Measurements from ENCODE around the gene TRHDE. TPM values are rescaled to one million over a fixed set of nuclear protein-coding genes. Genes with fewer than 3 reads are reported as not detected.

Gene TRHDE
- total and polyA plus RNA-seq, 4 donors: 4.5 to 22.4 (median 7.3) TPM

- no peaks in the 10 kb centered on the region for H3K4me1 ChIP-seq (ENCODE audit: control insufficient read depth, insufficient read depth, low read length)
- H3K27me3 ChIP-seq (ENCODE audit: control insufficient read depth, insufficient read depth, low read length): no peaks in the 10 kb centered on the region
- no peak for DNase-seq (ENCODE audit: low read depth in 4 of 6, low spot score in 6 of 6)
- H3K9me3 ChIP-seq (ENCODE audit: control insufficient read depth, insufficient read depth, low read length): no peaks in the 10 kb centered on the region
- no peak overlapping the region for H3K27ac ChIP-seq (ENCODE audit: low read depth, low read length)
- H3K4me3 ChIP-seq (ENCODE audit: low read depth, low read length): no peak overlapping the region
- WGBS (ENCODE audit: insufficient coverage): 75% methylated on average over 2 of the region's 2 CpGs
- H3K36me3 ChIP-seq (ENCODE audit: control insufficient read depth, insufficient read depth, low read length): no peaks in the 10 kb centered on the region
Measured at GRCh38 chr12:72250346-72250745, 21.8 kb upstream of the TRHDE start.

GRCh38 chr12:72256725-72257124 lies 15.4 kb upstream of the TRHDE start:
- no peaks in the 10 kb centered on the region for H3K36me3 ChIP-seq (ENCODE audit: control insufficient read depth, insufficient read depth, low read length)
- WGBS (ENCODE audit: insufficient coverage): no CpG with 5 or more reads among the region's 1 CpG
- no peak for DNase-seq (ENCODE audit: low read depth in 4 of 6, low spot score in 6 of 6)
- H3K9me3 ChIP-seq (ENCODE audit: control insufficient read depth, insufficient read depth, low read length): no peaks in the 10 kb centered on the region
- H3K4me1 ChIP-seq (ENCODE audit: control insufficient read depth, insufficient read depth, low read length): no peaks in the 10 kb centered on the region
- H3K27me3 ChIP-seq (ENCODE audit: control insufficient read depth, insufficient read depth, low read length): no peaks in the 10 kb centered on the region
- H3K27ac ChIP-seq (ENCODE audit: low read depth, low read length): no peak overlapping the region
- no peak overlapping the region for H3K4me3 ChIP-seq (ENCODE audit: low read depth, low read length)

GRCh38 chr12:72261885-72262284 lies 10.3 kb upstream of the TRHDE start:
- Histone ChIP-seq H3K27ac (ENCODE audit: low read depth, low read length) (no peak overlapping the region), H3K9me3 (ENCODE audit: control insufficient read depth, insufficient read depth, low read length) (no peaks in the 10 kb centered on the region), H3K4me3 (ENCODE audit: low read depth, low read length) (no peak overlapping the region), H3K36me3 (ENCODE audit: control insufficient read depth, insufficient read depth, low read length) (no peaks in the 10 kb centered on the region), H3K4me1 (ENCODE audit: control insufficient read depth, insufficient read depth, low read length) (no peaks in the 10 kb centered on the region), H3K27me3 (ENCODE audit: control insufficient read depth, insufficient read depth, low read length) (no peaks in the 10 kb centered on the region)
- DNase-seq (ENCODE audit: low read depth in 4 of 6, low spot score in 6 of 6): no peak
- WGBS (ENCODE audit: insufficient coverage): no CpG with 5 or more reads among the region's 2 CpGs

- H3K27ac ChIP-seq (ENCODE audit: low read depth, low read length): no peak overlapping the region
- no peak overlapping the region for H3K4me3 ChIP-seq (ENCODE audit: low read depth, low read length)
- no peaks in the 10 kb centered on the region for H3K4me1 ChIP-seq (ENCODE audit: control insufficient read depth, insufficient read depth, low read length)
- no CpG with 5 or more reads among the region's 1 CpG for WGBS (ENCODE audit: insufficient coverage)
- no peaks in the 10 kb centered on the region for H3K27me3 ChIP-seq (ENCODE audit: control insufficient read depth, insufficient read depth, low read length)
- no peaks in the 10 kb centered on the region for H3K9me3 ChIP-seq (ENCODE audit: control insufficient read depth, insufficient read depth, low read length)
- no peaks in the 10 kb centered on the region for H3K36me3 ChIP-seq (ENCODE audit: control insufficient read depth, insufficient read depth, low read length)
- DNase-seq (ENCODE audit: low read depth in 4 of 6, low spot score in 6 of 6): peak in 2 of 6 donors; percentile 52 to 82
Measured at GRCh38 chr12:72264548-72265175, 7.5 kb upstream of the TRHDE start.

- Histone ChIP-seq H3K27ac (ENCODE audit: low read depth, low read length) (no peak overlapping the region), H3K4me1 (ENCODE audit: control insufficient read depth, insufficient read depth, low read length) (peaks cover 14% of the 10 kb centered on the region), H3K27me3 (ENCODE audit: control insufficient read depth, insufficient read depth, low read length) (peaks cover 6% of the 10 kb centered on the region), H3K4me3 (ENCODE audit: low read depth, low read length) (no peak overlapping the region), H3K36me3 (ENCODE audit: control insufficient read depth, insufficient read depth, low read length) (no peaks in the 10 kb centered on the region), H3K9me3 (ENCODE audit: control insufficient read depth, insufficient read depth, low read length) (no peaks in the 10 kb centered on the region)
- WGBS (ENCODE audit: insufficient coverage): no CpG with 5 or more reads among the region's 2 CpGs
- DNase-seq (ENCODE audit: low read depth in 4 of 6, low spot score in 6 of 6): peak in 1 of 6 donors; percentile 59
Measured at GRCh38 chr12:72267974-72268373, 4.2 kb upstream of the TRHDE start.

- H3K27me3 ChIP-seq (ENCODE audit: control insufficient read depth, insufficient read depth, low read length): peaks cover 10% of the 10 kb centered on the region
- H3K27ac ChIP-seq (ENCODE audit: low read depth, low read length): no peak overlapping the region
- H3K36me3 ChIP-seq (ENCODE audit: control insufficient read depth, insufficient read depth, low read length): no peaks in the 10 kb centered on the region
- WGBS (ENCODE audit: insufficient coverage): no CpG with 5 or more reads among the region's 2 CpGs
- no peak for DNase-seq (ENCODE audit: low read depth in 4 of 6, low spot score in 6 of 6)
- no peak overlapping the region for H3K4me3 ChIP-seq (ENCODE audit: low read depth, low read length)
- peaks cover 18% of the 10 kb centered on the region for H3K4me1 ChIP-seq (ENCODE audit: control insufficient read depth, insufficient read depth, low read length)
- H3K9me3 ChIP-seq (ENCODE audit: control insufficient read depth, insufficient read depth, low read length): no peaks in the 10 kb centered on the region
Measured at GRCh38 chr12:72268386-72268785, 3.8 kb upstream of the TRHDE start.

GRCh38 chr12:72269491-72269890 lies 2.7 kb upstream of the TRHDE start:
- DNase-seq (ENCODE audit: low read depth in 4 of 6, low spot score in 6 of 6): no peak

GRCh38 chr12:72270246-72270645 lies 1.9 kb upstream of the TRHDE start:
- no peak for DNase-seq (ENCODE audit: low read depth in 4 of 6, low spot score in 6 of 6)
- no peaks in the 10 kb centered on the region for H3K36me3 ChIP-seq (ENCODE audit: control insufficient read depth, insufficient read depth, low read length)
- no peaks in the 10 kb centered on the region for H3K9me3 ChIP-seq (ENCODE audit: control insufficient read depth, insufficient read depth, low read length)
- H3K27me3 ChIP-seq (ENCODE audit: control insufficient read depth, insufficient read depth, low read length): peaks cover 24% of the 10 kb centered on the region
- WGBS (ENCODE audit: insufficient coverage): no CpG with 5 or more reads among the region's 2 CpGs
- peak overlapping the region; percentile 66 for H3K4me3 ChIP-seq (ENCODE audit: low read depth, low read length)
- H3K4me1 ChIP-seq (ENCODE audit: control insufficient read depth, insufficient read depth, low read length): peaks cover 26% of the 10 kb centered on the region
- no peak overlapping the region for H3K27ac ChIP-seq (ENCODE audit: low read depth, low read length)

More at GRCh38 chr12:72269491-72269890, 2.7 kb upstream of the TRHDE start:
- Histone ChIP-seq H3K27ac (ENCODE audit: low read depth, low read length) (no peak overlapping the region), H3K36me3 (ENCODE audit: control insufficient read depth, insufficient read depth, low read length) (no peaks in the 10 kb centered on the region), H3K4me1 (ENCODE audit: control insufficient read depth, insufficient read depth, low read length) (peaks cover 26% of the 10 kb centered on the region), H3K27me3 (ENCODE audit: control insufficient read depth, insufficient read depth, low read length) (peaks cover 21% of the 10 kb centered on the region), H3K4me3 (ENCODE audit: low read depth, low read length) (no peak overlapping the region), H3K9me3 (ENCODE audit: control insufficient read depth, insufficient read depth, low read length) (no peaks in the 10 kb centered on the region)
- WGBS (ENCODE audit: insufficient coverage): 80% methylated on average over 1 of the region's 1 CpG

DNA sequence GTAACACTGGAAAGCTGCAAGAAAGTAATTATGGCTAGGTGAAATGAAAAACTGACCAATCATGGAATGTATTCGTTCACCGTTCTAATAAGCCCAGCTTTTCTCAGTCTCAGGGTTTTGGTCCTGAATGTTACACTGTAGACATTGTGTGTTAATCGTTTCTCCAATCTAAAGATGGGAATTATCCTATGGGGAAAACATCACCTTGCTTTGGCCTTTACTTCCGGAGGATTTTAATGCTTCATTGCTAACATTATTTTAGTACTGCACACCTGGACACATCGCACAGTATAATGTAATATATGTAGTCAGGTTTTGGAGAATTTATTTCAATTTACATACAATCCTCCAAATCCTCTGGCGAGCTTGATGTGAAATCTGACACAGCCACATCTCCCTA lies 1.2 kb upstream of the TRHDE start:
- H3K27ac ChIP-seq (ENCODE audit: low read depth, low read length): peak overlapping the region; percentile 63
- no peaks in the 10 kb centered on the region for H3K36me3 ChIP-seq (ENCODE audit: control insufficient read depth, insufficient read depth, low read length)
- 60% methylated on average over 2 of the region's 6 CpGs for WGBS (ENCODE audit: insufficient coverage)

DNA sequence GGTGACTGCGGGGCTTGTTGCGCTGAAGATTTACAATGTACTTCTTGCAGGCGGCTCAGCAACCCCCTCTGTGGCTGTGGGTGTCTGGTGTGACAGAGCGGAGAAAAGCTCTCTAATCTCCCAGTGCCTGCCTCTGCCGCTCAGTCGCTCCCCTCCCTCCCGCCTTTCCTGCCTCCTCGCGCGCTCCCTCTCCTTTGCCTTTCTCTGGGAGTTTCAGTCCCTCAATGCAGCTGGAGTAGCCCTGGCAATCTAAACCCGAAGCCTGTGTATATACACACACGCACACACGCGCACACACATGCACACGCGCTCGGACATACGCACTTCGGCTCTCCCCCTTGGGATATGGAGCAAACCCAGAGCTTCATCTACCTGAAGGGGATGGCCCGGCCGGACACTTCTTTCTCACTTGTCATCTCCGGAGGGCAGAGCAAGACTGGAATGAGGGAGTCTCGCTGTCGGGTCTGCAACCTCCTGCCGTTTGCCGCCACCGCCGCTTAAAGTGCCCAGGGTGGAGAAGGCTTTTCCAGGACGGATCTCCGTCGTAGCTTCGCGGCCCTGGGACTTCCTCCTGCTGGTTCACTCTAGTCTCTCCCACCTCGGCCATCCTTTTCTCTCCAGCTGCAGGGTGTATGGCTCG lies 599 bp upstream of the TRHDE start:
- Histone ChIP-seq H3K27me3 (ENCODE audit: control insufficient read depth, insufficient read depth, low read length) (peaks cover 24% of the 10 kb centered on the region), H3K36me3 (ENCODE audit: control insufficient read depth, insufficient read depth, low read length) (no peaks in the 10 kb centered on the region), H3K4me1 (ENCODE audit: control insufficient read depth, insufficient read depth, low read length) (peaks cover 26% of the 10 kb centered on the region), H3K4me3 (ENCODE audit: low read depth, low read length) (peak overlapping the region; percentile 66), H3K9me3 (ENCODE audit: control insufficient read depth, insufficient read depth, low read length) (no peaks in the 10 kb centered on the region), H3K27ac (ENCODE audit: low read depth, low read length) (peak overlapping the region; percentile 63)
- under 1% methylated on average over 30 of the region's 35 CpGs for WGBS (ENCODE audit: insufficient coverage)
- DNase-seq (ENCODE audit: low read depth in 4 of 6, low spot score in 6 of 6): peak in 3 of 6 donors; percentile 37 to 90 (median 81)

More for the DNA sequence above, 1.2 kb upstream of the TRHDE start:
- peaks cover 24% of the 10 kb centered on the region for H3K27me3 ChIP-seq (ENCODE audit: control insufficient read depth, insufficient read depth, low read length)
- peak in 1 of 6 donors; percentile 54 for DNase-seq (ENCODE audit: low read depth in 4 of 6, low spot score in 6 of 6)
- no peaks in the 10 kb centered on the region for H3K9me3 ChIP-seq (ENCODE audit: control insufficient read depth, insufficient read depth, low read length)
- H3K4me3 ChIP-seq (ENCODE audit: low read depth, low read length): peak overlapping the region; percentile 66
- H3K4me1 ChIP-seq (ENCODE audit: control insufficient read depth, insufficient read depth, low read length): peaks cover 26% of the 10 kb centered on the region
